ENCODE data around the gene IGSF21.

Gene IGSF21

DNA sequence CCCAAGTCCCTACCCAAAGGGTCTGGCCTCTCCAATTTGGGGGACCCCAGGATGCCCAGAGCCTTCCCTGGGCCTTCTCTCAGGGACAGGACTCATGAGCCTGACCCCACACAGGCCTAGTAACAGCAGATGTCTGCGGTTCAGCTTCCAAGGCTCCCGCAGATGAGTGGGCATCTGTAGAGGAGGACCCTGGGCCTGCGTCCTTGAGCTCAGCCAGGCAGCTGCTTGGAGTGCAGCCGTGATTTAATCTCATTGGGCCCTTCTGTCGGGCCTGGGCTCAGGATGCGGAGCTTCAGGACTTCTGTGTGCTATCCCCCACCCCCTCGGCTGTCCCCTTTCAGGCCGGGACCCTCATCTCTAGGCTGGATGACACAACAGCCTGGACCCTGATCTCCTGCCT, 35.4 kb downstream of the IGSF21 start:
- no peaks in the 10 kb centered on the region for H4K20me1 ChIP-seq

GRCh38 chr1:18144062-18144461, 36.5 kb downstream of the IGSF21 start:
- H3K27me3 ChIP-seq = no peaks in the 10 kb centered on the region

More for the DNA sequence above, 35.4 kb downstream of the IGSF21 start:
- H3K27me3 ChIP-seq = no peaks in the 10 kb centered on the region
- no peaks in the 10 kb centered on the region for H3K9me3 ChIP-seq
- H3K27ac ChIP-seq = no peak overlapping the region
- no peak overlapping the region for H3K4me3 ChIP-seq
- no peak for TF ChIP-seq Cebpa-rat (IDR thresholded peaks at IDR 0.05)
- H3K4me1 ChIP-seq = 0 out of 2 replicates have a peak, but pooled peaks cover 7% of the 10 kb centered on the region
- H3K9ac ChIP-seq = no peak overlapping the region
- H3K36me3 ChIP-seq = no peaks in the 10 kb centered on the region
- no peak overlapping the region for H3K4me2 ChIP-seq

GRCh38 chr1:18144916-18145647, 37.5 kb downstream of the IGSF21 start:
- Histone ChIP-seq H3K4me2 (no peak overlapping the region), H3K27ac (no peak overlapping the region), H3K27me3 (no peaks in the 10 kb centered on the region), H3K4me1 (no peaks in the 10 kb centered on the region), H3K36me3 (no peaks in the 10 kb centered on the region), H3K9ac (no peak overlapping the region), H4K20me1 (no peaks in the 10 kb centered on the region), H3K9me3 (no peaks in the 10 kb centered on the region), H3K4me3 (no peak overlapping the region)
- TF ChIP-seq Cebpa-rat (IDR thresholded peaks at IDR 0.05) = no peak

More at GRCh38 chr1:18144062-18144461, 36.5 kb downstream of the IGSF21 start:
- Histone ChIP-seq H3K9ac (no peak overlapping the region), H3K4me3 (no peak overlapping the region), H4K20me1 (no peaks in the 10 kb centered on the region), H3K36me3 (no peaks in the 10 kb centered on the region), H3K9me3 (no peaks in the 10 kb centered on the region), H3K4me2 (no peak overlapping the region), H3K4me1 (0 out of 2 replicates have a peak, but pooled peaks cover 7% of the 10 kb centered on the region), H3K27ac (no peak overlapping the region)
- TF ChIP-seq Cebpa-rat (IDR thresholded peaks at IDR 0.05) = no peak

GRCh38 chr1:18145851-18146618, 38.4 kb downstream of the IGSF21 start:
- Histone ChIP-seq H3K4me1 (no peaks in the 10 kb centered on the region), H4K20me1 (no peaks in the 10 kb centered on the region), H3K27ac (no peak overlapping the region), H3K27me3 (no peaks in the 10 kb centered on the region), H3K4me2 (no peak overlapping the region), H3K4me3 (no peak overlapping the region), H3K9ac (no peak overlapping the region), H3K36me3 (no peaks in the 10 kb centered on the region), H3K9me3 (no peaks in the 10 kb centered on the region)
- TF ChIP-seq Cebpa-rat (IDR thresholded peaks at IDR 0.05) = no peak

- H4K20me1 ChIP-seq = no peaks in the 10 kb centered on the region
- no peaks in the 10 kb centered on the region for H3K9me3 ChIP-seq
- H3K9ac ChIP-seq = no peak overlapping the region
- no peaks in the 10 kb centered on the region for H3K36me3 ChIP-seq
- TF ChIP-seq Cebpa-rat (IDR thresholded peaks at IDR 0.05) = no peak
- no peaks in the 10 kb centered on the region for H3K27me3 ChIP-seq
- no peaks in the 10 kb centered on the region for H3K4me1 ChIP-seq
- no peak overlapping the region for H3K4me2 ChIP-seq
- no peak overlapping the region for H3K27ac ChIP-seq
- no peak overlapping the region for H3K4me3 ChIP-seq
Observed at GRCh38 chr1:18146886-18147285, 39.3 kb downstream of the IGSF21 start.

DNA sequence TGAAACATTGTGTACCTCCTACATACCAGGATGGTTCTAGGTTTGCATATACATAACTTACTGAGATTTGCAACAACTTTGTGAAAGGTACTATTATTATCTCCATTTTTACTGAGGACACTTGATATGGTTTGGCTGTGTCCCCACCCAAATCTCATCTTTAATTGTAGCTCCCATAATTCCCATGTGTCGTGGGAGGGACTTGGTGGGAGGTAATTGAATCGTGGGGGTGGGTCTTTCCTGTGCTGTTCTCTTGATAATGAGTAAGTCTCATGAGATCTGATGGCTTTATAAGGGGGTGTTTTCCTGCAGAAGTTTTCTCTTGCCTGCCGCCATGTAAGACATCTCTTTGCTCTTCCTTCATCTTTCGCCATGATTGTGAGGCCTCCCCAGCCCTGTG, 40.1 kb downstream of the IGSF21 start:
- Histone ChIP-seq H3K27me3 (no peaks in the 10 kb centered on the region), H3K9ac (no peak overlapping the region), H3K4me2 (no peak overlapping the region), H4K20me1 (no peaks in the 10 kb centered on the region), H3K36me3 (no peaks in the 10 kb centered on the region), H3K9me3 (no peaks in the 10 kb centered on the region), H3K4me1 (no peaks in the 10 kb centered on the region), H3K4me3 (no peak overlapping the region), H3K27ac (no peak overlapping the region)
- TF ChIP-seq Cebpa-rat (IDR thresholded peaks at IDR 0.05) = no peak

DNA sequence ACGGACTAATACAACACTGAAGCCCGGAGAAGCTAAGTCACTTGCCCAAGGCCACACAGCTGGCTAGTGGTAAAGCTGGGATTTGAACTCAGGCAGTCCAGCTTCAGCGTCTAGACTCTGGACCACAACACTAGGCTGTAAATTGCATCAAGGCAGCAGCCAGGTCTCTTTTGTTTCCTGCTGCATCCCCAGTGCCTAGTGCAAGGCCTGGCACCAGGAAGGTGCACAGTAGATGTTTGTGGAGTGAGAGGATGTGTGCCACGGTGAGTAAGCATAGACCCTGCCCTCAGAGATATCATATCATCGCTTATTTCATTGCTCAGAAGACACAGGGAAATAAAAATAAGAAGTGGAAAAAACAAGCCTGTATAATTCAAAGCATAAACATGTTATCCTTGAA, 40.9 kb downstream of the IGSF21 start:
- Histone ChIP-seq H3K9me3 (no peaks in the 10 kb centered on the region), H3K4me2 (no peak overlapping the region), H3K27me3 (no peaks in the 10 kb centered on the region), H3K36me3 (no peaks in the 10 kb centered on the region), H3K9ac (no peak overlapping the region), H3K27ac (no peak overlapping the region), H3K4me1 (no peaks in the 10 kb centered on the region), H3K4me3 (no peak overlapping the region), H4K20me1 (no peaks in the 10 kb centered on the region)
- TF ChIP-seq Cebpa-rat (IDR thresholded peaks at IDR 0.05) = no peak

DNA sequence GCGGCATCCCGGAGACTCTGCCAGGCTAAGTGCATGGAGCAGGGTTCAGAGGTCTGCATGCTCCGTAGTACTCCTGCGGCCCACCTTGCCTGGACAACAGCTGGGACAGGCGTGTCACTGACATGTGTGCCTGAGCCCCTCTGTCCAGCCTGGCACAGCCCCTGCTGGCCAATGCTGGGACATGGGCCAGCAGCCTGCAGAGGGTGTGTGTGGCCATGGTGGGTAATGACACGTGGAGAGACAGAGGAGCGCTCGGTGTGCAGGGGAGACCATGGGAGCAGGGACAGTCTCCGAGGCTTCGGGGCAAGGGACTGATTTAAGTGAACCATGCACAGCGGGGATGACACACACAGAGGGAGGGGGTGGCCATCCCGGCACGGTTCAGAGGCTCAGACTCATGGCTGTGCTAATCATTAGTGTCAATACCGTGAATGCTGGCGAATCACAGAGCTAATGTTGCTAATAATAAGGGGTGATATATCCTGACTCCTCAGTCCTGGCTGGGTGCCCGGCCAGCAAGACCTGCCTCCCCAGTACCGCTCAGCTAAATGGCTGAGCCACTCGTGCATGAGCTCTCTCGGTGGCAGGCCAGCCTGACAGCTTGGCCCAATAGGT, 41.5 kb downstream of the IGSF21 start:
- Histone ChIP-seq H3K4me2 (no peak overlapping the region), H3K4me3 (no peak overlapping the region), H3K36me3 (no peaks in the 10 kb centered on the region), H3K4me1 (no peaks in the 10 kb centered on the region), H3K27ac (no peak overlapping the region), H3K9me3 (no peaks in the 10 kb centered on the region), H4K20me1 (no peaks in the 10 kb centered on the region), H3K27me3 (no peaks in the 10 kb centered on the region), H3K9ac (no peak overlapping the region)
- no peak for TF ChIP-seq Cebpa-rat (IDR thresholded peaks at IDR 0.05)

DNA sequence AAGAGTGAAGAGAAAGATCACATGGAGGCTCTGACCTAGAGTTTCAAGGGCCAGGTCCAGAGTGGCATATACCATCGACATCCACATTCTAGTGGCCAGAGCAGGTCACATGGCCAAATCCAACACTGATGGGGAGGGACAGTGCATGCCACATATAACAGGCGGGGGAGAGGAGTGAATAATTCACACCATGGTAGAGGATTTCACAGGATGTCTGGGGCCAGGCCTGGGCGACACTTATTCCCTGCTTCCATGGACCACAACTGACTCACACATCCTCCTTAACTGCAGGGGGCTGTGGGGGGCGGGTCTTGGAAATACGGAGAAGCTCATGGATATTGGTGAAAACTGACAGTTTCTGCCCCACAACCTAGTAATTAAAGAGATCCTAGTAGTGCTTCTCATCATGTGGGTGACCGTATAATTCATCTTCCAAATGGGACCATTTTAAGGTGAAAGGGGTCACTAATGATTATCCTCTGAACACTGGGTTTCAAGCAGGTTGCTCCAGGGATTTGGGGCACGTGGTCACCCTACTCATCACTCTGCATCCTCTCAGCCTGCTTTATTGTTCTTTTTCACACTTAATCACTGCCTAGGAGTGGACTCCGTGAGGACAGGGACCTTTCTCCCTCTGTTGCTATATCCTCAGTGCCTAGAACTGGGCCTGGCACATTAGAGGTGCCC, 44.0 kb downstream of the IGSF21 start:
- no peaks in the 10 kb centered on the region for H3K9me3 ChIP-seq

More for the DNA sequence above, 44.0 kb downstream of the IGSF21 start:
- no peak for TF ChIP-seq Cebpa-rat (IDR thresholded peaks at IDR 0.05)
- H3K9ac ChIP-seq = no peak overlapping the region
- no peak overlapping the region for H3K4me2 ChIP-seq
- H4K20me1 ChIP-seq = no peaks in the 10 kb centered on the region
- H3K4me1 ChIP-seq = no peaks in the 10 kb centered on the region
- no peaks in the 10 kb centered on the region for H3K36me3 ChIP-seq
- no peaks in the 10 kb centered on the region for H3K27me3 ChIP-seq
- H3K27ac ChIP-seq = no peak overlapping the region
- H3K4me3 ChIP-seq = no peak overlapping the region
